ENCODE data around the gene PSMC4.
"Not testable (repeated sequence)": the region's sequence is repeated elsewhere in the genome, so short reads cannot be mapped to it uniquely, and the experiment has no call there.

The PSMC4 gene

GRCh38 chr19:39949026-39949747 is 21.8 kb upstream of the PSMC4 start:
- no peak for DNase-seq

- DNase-seq = no peak
Observed at GRCh38 chr19:39951065-39951650, 19.8 kb upstream of the PSMC4 start.

GRCh38 chr19:39951686-39952085 is 19.3 kb upstream of the PSMC4 start:
- peak; percentile 31 for DNase-seq

GRCh38 chr19:39953915-39954314 is 17.1 kb upstream of the PSMC4 start:
- peak; percentile 35 for DNase-seq

GRCh38 chr19:39957886-39958285 is 13.1 kb upstream of the PSMC4 start:
- not testable (repeated sequence) for DNase-seq

- peak; percentile 53 for DNase-seq
Observed at GRCh38 chr19:39958942-39959341, 12.0 kb upstream of the PSMC4 start.

- DNase-seq = not testable (repeated sequence)
Observed at GRCh38 chr19:39959407-39959806, 11.6 kb upstream of the PSMC4 start.

- no peak for DNase-seq
Observed at GRCh38 chr19:39963898-39964297, 7.1 kb upstream of the PSMC4 start.

- DNase-seq = no peak
Observed at GRCh38 chr19:39966617-39967016, 4.3 kb upstream of the PSMC4 start.

- DNase-seq = no peak
Observed at GRCh38 chr19:39967561-39967960, 3.4 kb upstream of the PSMC4 start.

- no peak for DNase-seq
Observed at GRCh38 chr19:39968789-39969188, 2.2 kb upstream of the PSMC4 start.

- no peak for DNase-seq
Observed at GRCh38 chr19:39969266-39969665, 1.7 kb upstream of the PSMC4 start.

- DNase-seq = peak; percentile 42
Observed at GRCh38 chr19:39969681-39970424, 1.1 kb upstream of the PSMC4 start.

GRCh38 chr19:39970425-39970674 is 615 bp upstream of the PSMC4 start:
- no peak for DNase-seq

GRCh38 chr19:39971380-39972035 is 543 bp downstream of the PSMC4 start:
- DNase-seq = no peak

- DNase-seq = no peak
Observed at GRCh38 chr19:39974377-39975155, 3.6 kb downstream of the PSMC4 start.

GRCh38 chr19:39982883-39983282 is 11.9 kb downstream of the PSMC4 start:
- DNase-seq = no peak

GRCh38 chr19:39983695-39984300 is 12.8 kb downstream of the PSMC4 start:
- DNase-seq = no peak

- no peak for DNase-seq
Observed at GRCh38 chr19:39986643-39987042, 15.7 kb downstream of the PSMC4 start.

- DNase-seq = no peak
Observed at GRCh38 chr19:39987167-39987566, 16.2 kb downstream of the PSMC4 start.

GRCh38 chr19:39987596-39987995 is 16.6 kb downstream of the PSMC4 start:
- DNase-seq = no peak

GRCh38 chr19:39993605-39994004 is 22.6 kb downstream of the PSMC4 start:
- DNase-seq = no peak

- no peak for DNase-seq
Observed at GRCh38 chr19:39994361-39994760, 23.4 kb downstream of the PSMC4 start.

Measured in CD4-positive, alpha-beta T cell treated with Interleukin-17A for 4 hours (primary cell).